HG03469 (cell line): ENCODE results near the gene KCNQ2.
"Not testable (repeated sequence)": the region's sequence is repeated elsewhere in the genome, so short reads cannot be mapped to it uniquely, and the experiment has no call there.

ENCODE experiments used
- ATAC-seq: cut with Tn5 transposase; IDR thresholded peaks from one replicate; pipeline ENCODE4 v1.9.1; 2021; ENCODE audit warnings: mild to moderate bottlenecking, moderate library complexity, moderate number of reproducible peaks; ENCODE audit not compliant: unreplicated experiment

KCNQ2 gene

GRCh38 chr20:63491078-63491477, 18.6 kb upstream of the KCNQ2 start:
- ATAC-seq = no peak

- no peak for ATAC-seq
Observed at GRCh38 chr20:63490416-63490815, 18.0 kb upstream of the KCNQ2 start.

- no peak for ATAC-seq
Observed at GRCh38 chr20:63488315-63489251, 16.1 kb upstream of the KCNQ2 start.

GRCh38 chr20:63487781-63488241, 15.4 kb upstream of the KCNQ2 start:
- ATAC-seq = no peak

GRCh38 chr20:63487116-63487764, 14.8 kb upstream of the KCNQ2 start:
- ATAC-seq = no peak

- ATAC-seq = no peak
Observed at GRCh38 chr20:63486300-63486855, 13.9 kb upstream of the KCNQ2 start.

GRCh38 chr20:63484651-63485403, 12.4 kb upstream of the KCNQ2 start:
- ATAC-seq = no peak

GRCh38 chr20:63484236-63484635, 11.8 kb upstream of the KCNQ2 start:
- no peak for ATAC-seq

GRCh38 chr20:63483834-63484233, 11.4 kb upstream of the KCNQ2 start:
- ATAC-seq = no peak

GRCh38 chr20:63482021-63482587, 9.6 kb upstream of the KCNQ2 start:
- no peak for ATAC-seq

GRCh38 chr20:63481503-63481902, 9.0 kb upstream of the KCNQ2 start:
- ATAC-seq = no peak

GRCh38 chr20:63479695-63480419, 7.4 kb upstream of the KCNQ2 start:
- ATAC-seq = not testable (repeated sequence)

- no peak for ATAC-seq
Observed at GRCh38 chr20:63478346-63479302, 6.2 kb upstream of the KCNQ2 start.

GRCh38 chr20:63477944-63478343, 5.5 kb upstream of the KCNQ2 start:
- ATAC-seq = no peak

GRCh38 chr20:63477061-63477616, 4.7 kb upstream of the KCNQ2 start:
- ATAC-seq = no peak

- ATAC-seq = no peak
Observed at GRCh38 chr20:63475209-63475608, 2.8 kb upstream of the KCNQ2 start.

- ATAC-seq = no peak
Observed at GRCh38 chr20:63473555-63474449, 1.3 kb upstream of the KCNQ2 start.
